Endothelial cell of umbilical vein (primary cell): ENCODE results near the gene ETHE1. TPM values are rescaled to one million over a fixed set of nuclear protein-coding genes. Genes with fewer than 3 reads are reported as not detected.

Source experiments
- BruUV-seq: library from RNA; stranded (reverse); fragments of 400-500 nt; replicated peaks from 2 replicates; lab custom pipeline; 2021; lab: Mats Ljungman, UMichigan
- CTCF ChIA-PET: fragments of 300-600, 350-600 bp; sonication (Branson Sonifier 250); formaldehyde crosslinking; loops from one replicate; lab custom pipeline; 2021; ENCODE audit warnings: antibody characterized with exemption, inconsistent platforms; lab: Charles Lee
- POLR2A ChIA-PET: fragments of 300-600, 350-600 bp; sonication (Branson Sonifier 250); formaldehyde crosslinking; loops from one replicate; lab custom pipeline; 2021; ENCODE audit warnings: antibody characterized with exemption, inconsistent platforms; lab: Charles Lee
- DNase-seq: peaks from one replicate; pipeline ENCODE4 v3.0.0-alpha.2; 2011; ENCODE audit warnings: low read depth, low spot score
- FAIRE-seq: peaks from 2 replicates; lab custom pipeline; 2011; peaks lifted over from hg19 to GRCh38; lab: Jason Lieb, UNC
- H2AFZ ChIP-seq: 2 replicates; pipeline ENCODE4 v1.6.0; 2012; ENCODE audit warnings: low read depth, low read length, control low read depth, inconsistent platforms
- H3K27ac ChIP-seq: 2 replicates; pipeline ENCODE4 v1.5.1; 2011; ENCODE audit warnings: low read depth, mild to moderate bottlenecking, control low read depth, low read length, moderate library complexity; ENCODE audit not compliant: insufficient read depth
- H3K27me3 ChIP-seq, 2 experiments: 2 replicates each; pipeline versions ENCODE4 v1.6.0 to v1.6.1; 2011; ENCODE audit warnings: low read length in 2 of 2, mixed read lengths in 1 of 2; ENCODE audit not compliant: control insufficient read depth in 2 of 2, insufficient read depth in 2 of 2
- H3K36me3 ChIP-seq, 2 experiments: 2 replicates in 1 of 2; 3 replicates in 1 of 2; pipeline ENCODE4 v1.5.1; 2011; ENCODE audit warnings: low read length in 2 of 2, mild to moderate bottlenecking in 1 of 2, moderate library complexity in 1 of 2; ENCODE audit not compliant: control insufficient read depth in 2 of 2, insufficient read depth in 2 of 2; ENCODE audit errors: extremely low read depth in 1 of 2
- H3K4me1 ChIP-seq: 3 replicates; pipeline ENCODE4 v1.5.1; 2011; ENCODE audit warnings: mild to moderate bottlenecking, low read length; ENCODE audit not compliant: control insufficient read depth, insufficient read depth; ENCODE audit errors: extremely low read depth
- H3K4me2 ChIP-seq: 2 replicates; pipeline ENCODE4 v1.6.1; 2011; ENCODE audit warnings: low read length, control low read depth, mixed read lengths; ENCODE audit not compliant: insufficient read depth
- H3K4me3 ChIP-seq, 3 experiments: fragments of 200-600 bp in 1 of 3; sonication (generic), shearing (Covaris generic) in 1 of 3; replicated peaks in 1 of 3; 2 replicates each; pipeline ENCODE4 v1.5.1; 2011 to 2016; ENCODE audit warnings: control low read depth in 3 of 3, low read length in 3 of 3, mild to moderate bottlenecking in 2 of 3, inconsistent platforms in 1 of 3, low read depth in 1 of 3, moderate library complexity in 1 of 3; ENCODE audit not compliant: insufficient read depth in 1 of 3
- H3K79me2 ChIP-seq: 2 replicates; pipeline ENCODE4 v1.6.0; 2012; ENCODE audit warnings: low read length, inconsistent platforms; ENCODE audit not compliant: control insufficient read depth, insufficient read depth
- H3K9ac ChIP-seq: replicated peaks from 2 replicates; pipeline ENCODE3; 2011; ENCODE audit warnings: low read length, control low read depth; ENCODE audit not compliant: insufficient read depth; ENCODE audit errors: extremely low read depth
- H3K9me1 ChIP-seq: replicated peaks from 3 replicates; pipeline ENCODE4 v1.6.0; 2011; ENCODE audit warnings: mild to moderate bottlenecking, low read length; ENCODE audit not compliant: control insufficient read depth, insufficient read depth; ENCODE audit errors: extremely low read depth
- H3K9me3 ChIP-seq: replicated peaks from 2 replicates; pipeline ENCODE4 v1.5.1; 2012; ENCODE audit warnings: low read length, inconsistent platforms; ENCODE audit not compliant: control insufficient read depth, insufficient read depth
- H4K20me1 ChIP-seq: replicated peaks from 2 replicates; pipeline ENCODE3; 2011; ENCODE audit warnings: mild to moderate bottlenecking, low read length; ENCODE audit not compliant: control insufficient read depth, insufficient read depth; ENCODE audit errors: extremely low read depth
- EZH2 ChIP-seq: IDR thresholded peaks from 2 replicates; pipeline ENCODE4 v1.6.1; 2012; ENCODE audit warnings: borderline replicate concordance, low read depth, mild to moderate bottlenecking, moderate library complexity, low read length, inconsistent platforms; ENCODE audit not compliant: severe bottlenecking
- FOS ChIP-seq: IDR thresholded peaks from 2 replicates; pipeline ENCODE4 v1.6.1; 2011; ENCODE audit warnings: mild to moderate bottlenecking, low read length, moderate library complexity, borderline replicate concordance; ENCODE audit not compliant: insufficient read depth
- GATA2 ChIP-seq: IDR thresholded peaks from 2 replicates; pipeline ENCODE4 v1.7.0; 2011; ENCODE audit warnings: low read depth, mild to moderate bottlenecking, moderate library complexity, mixed read lengths, low read length; ENCODE audit not compliant: insufficient read length, insufficient read depth
- JUN ChIP-seq: IDR thresholded peaks from 2 replicates; pipeline ENCODE4 v1.6.1; 2011; ENCODE audit warnings: borderline replicate concordance, low read depth; ENCODE audit not compliant: insufficient read length, insufficient read depth
- MAX ChIP-seq: IDR thresholded peaks from 2 replicates; pipeline ENCODE4 v1.6.1; 2011; ENCODE audit not compliant: insufficient read depth, insufficient read length
- MYC ChIP-seq: IDR thresholded peaks from one replicate; pipeline ENCODE4 v1.6.1; 2011; ENCODE audit warnings: mild to moderate bottlenecking, low read depth, low read length
- POLR2A ChIP-seq: IDR thresholded peaks from 2 replicates; pipeline ENCODE4 v1.6.1; 2012; ENCODE audit warnings: low read depth, mild to moderate bottlenecking, control low read depth, low read length
- POLR2AphosphoS5 ChIP-seq: IDR thresholded peaks from 2 replicates; pipeline ENCODE4 v1.6.1; 2012; ENCODE audit warnings: low read depth, mild to moderate bottlenecking, control low read depth, low read length, moderate library complexity; ENCODE audit not compliant: insufficient read depth
- dilution Hi-C: fragments of 300-500 bp; cut with MboI; formaldehyde crosslinking; loops from one replicate; pipeline ENCODE4 v1.15.0; 2019; ENCODE audit warnings: low sequenced_read_pairs; ENCODE audit not compliant: extremely low pct_ligation_motif_present
- intact Hi-C: fragments of 100-400 bp; cut with micrococcal nuclease; formaldehyde crosslinking; loops from one replicate; pipeline ENCODE4 v1.10.0; 2022
- polyA plus RNA-seq, 4 experiments: library from polyadenylated mRNA; depleted of rRNA in 3 of 4; stranded (reverse) in 3 of 4; unstranded in 1 of 4; fragments of >200 nt; gene quantifications; 2 replicates each; pipeline versions ENCODE4 v1.2.1 to v1.2.3, GENCODE V29; 2011 to 2012; ENCODE audit warnings: missing spikeins in 1 of 4
- total RNA-seq: library from RNA; stranded (reverse); gene quantifications from 2 replicates; pipeline ENCODE4 v1.2.3, GENCODE V29; 2021
- TF ChIP-seq, protein P1 (sequence below), 2 donors: IDR thresholded peaks; 1 replicate in 1 of 2; 2 replicates in 1 of 2; pipeline ENCODE4 v1.5.1; 2011; ENCODE audit warnings: low read length in 2 of 2, mild to moderate bottlenecking in 2 of 2, moderate library complexity in 2 of 2, control low read depth in 1 of 2, inconsistent platforms in 1 of 2, low read depth in 1 of 2; ENCODE audit not compliant: insufficient read depth in 1 of 2; ENCODE audit errors: extremely low read depth in 1 of 2

Gene ETHE1
- total and polyA plus RNA-seq, 2 donors (not counting 3 experiments of a cell fraction or from before 2014, with no cell fraction given) = 34.5 to 124 TPM

GRCh38 chr19:43507880-43508279 is 19.1 kb downstream of the ETHE1 start:
- ChIA-PET CTCF (interaction anchor here (4.3 to 4.4 kb wide), 2 partner anchors 12 to 60 kb away, joined by 26 read pairs; no protein-coding TSS in a partner anchor), POLR2A (no interaction called here)
- H3K79me2 ChIP-seq = no peaks in the 10 kb centered on the region
- peaks cover 0 to 11% of the 10 kb centered on the region in 2 experiments for H3K36me3 ChIP-seq
- peaks cover 11% of the 10 kb centered on the region for H3K4me1 ChIP-seq
- BruUV-seq = no TSS peak
- H4K20me1 ChIP-seq = no peaks in the 10 kb centered on the region
- dilution Hi-C loops (no loop called here), intact Hi-C loops (no loop called here)
- no peaks in the 10 kb centered on the region for H3K9me1 ChIP-seq
- no peak overlapping the region for H2AFZ ChIP-seq
- TF ChIP-seq JUN (no peak), POLR2AphosphoS5 (no peak), EZH2 (no peak), MAX (no peak), MYC (no peak), FOS (no peak), GATA2 (no peak), POLR2A (no peak)
- TF ChIP-seq, protein P1, sequence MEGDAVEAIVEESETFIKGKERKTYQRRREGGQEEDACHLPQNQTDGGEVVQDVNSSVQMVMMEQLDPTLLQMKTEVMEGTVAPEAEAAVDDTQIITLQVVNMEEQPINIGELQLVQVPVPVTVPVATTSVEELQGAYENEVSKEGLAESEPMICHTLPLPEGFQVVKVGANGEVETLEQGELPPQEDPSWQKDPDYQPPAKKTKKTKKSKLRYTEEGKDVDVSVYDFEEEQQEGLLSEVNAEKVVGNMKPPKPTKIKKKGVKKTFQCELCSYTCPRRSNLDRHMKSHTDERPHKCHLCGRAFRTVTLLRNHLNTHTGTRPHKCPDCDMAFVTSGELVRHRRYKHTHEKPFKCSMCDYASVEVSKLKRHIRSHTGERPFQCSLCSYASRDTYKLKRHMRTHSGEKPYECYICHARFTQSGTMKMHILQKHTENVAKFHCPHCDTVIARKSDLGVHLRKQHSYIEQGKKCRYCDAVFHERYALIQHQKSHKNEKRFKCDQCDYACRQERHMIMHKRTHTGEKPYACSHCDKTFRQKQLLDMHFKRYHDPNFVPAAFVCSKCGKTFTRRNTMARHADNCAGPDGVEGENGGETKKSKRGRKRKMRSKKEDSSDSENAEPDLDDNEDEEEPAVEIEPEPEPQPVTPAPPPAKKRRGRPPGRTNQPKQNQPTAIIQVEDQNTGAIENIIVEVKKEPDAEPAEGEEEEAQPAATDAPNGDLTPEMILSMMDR (IDR thresholded peaks at IDR 0.05; ENCODE audit: extremely low read depth in 1 of 2, insufficient read depth in 1 of 2, low read depth in 1 of 2, low read length in 2 of 2) = no peak
- no peak overlapping the region for H3K4me2 ChIP-seq
- no peaks in the 10 kb centered on the region for H3K9me3 ChIP-seq
- no peak overlapping the region for H3K9ac ChIP-seq
- DNase-seq (no peak), FAIRE-seq (no peak)
- no peaks in the 10 kb centered on the region for H3K27me3 ChIP-seq
- H3K27ac ChIP-seq = no peak overlapping the region
- no peak overlapping the region for H3K4me3 ChIP-seq
